ENCODE data around the gene CLEC4G.

The CLEC4G gene

DNA sequence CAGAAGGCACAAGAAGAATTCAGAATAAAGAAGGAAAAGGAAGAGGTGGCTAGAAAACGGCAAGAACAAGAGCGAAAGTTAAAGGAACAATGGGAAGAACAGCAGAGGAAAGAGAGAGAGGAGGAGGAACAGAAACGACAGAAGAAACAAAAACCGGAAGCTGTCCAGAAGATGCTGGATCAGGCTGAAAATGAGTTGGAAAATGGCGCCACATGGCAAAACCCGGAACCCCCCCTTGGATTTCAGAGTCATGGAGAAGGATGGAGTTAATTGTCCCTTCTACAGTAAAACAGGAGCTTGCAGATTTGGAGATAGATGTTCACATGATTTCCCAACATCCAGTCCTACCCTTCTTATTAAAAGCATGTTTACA, 8.8 kb upstream of the CLEC4G start:
- Histone ChIP-seq H3K4me3 (ENCODE audit: low read depth, low read length) (no peak overlapping the region), H3K27ac (no peak overlapping the region), H3K27me3 (ENCODE audit: insufficient read depth, low read depth, severe bottlenecking) (no peaks in the 10 kb centered on the region), H3K36me3 (no peaks in the 10 kb centered on the region), H3K9me3 (ENCODE audit: severe bottlenecking) (no peaks in the 10 kb centered on the region)
- TF ChIP-seq, protein P1, sequence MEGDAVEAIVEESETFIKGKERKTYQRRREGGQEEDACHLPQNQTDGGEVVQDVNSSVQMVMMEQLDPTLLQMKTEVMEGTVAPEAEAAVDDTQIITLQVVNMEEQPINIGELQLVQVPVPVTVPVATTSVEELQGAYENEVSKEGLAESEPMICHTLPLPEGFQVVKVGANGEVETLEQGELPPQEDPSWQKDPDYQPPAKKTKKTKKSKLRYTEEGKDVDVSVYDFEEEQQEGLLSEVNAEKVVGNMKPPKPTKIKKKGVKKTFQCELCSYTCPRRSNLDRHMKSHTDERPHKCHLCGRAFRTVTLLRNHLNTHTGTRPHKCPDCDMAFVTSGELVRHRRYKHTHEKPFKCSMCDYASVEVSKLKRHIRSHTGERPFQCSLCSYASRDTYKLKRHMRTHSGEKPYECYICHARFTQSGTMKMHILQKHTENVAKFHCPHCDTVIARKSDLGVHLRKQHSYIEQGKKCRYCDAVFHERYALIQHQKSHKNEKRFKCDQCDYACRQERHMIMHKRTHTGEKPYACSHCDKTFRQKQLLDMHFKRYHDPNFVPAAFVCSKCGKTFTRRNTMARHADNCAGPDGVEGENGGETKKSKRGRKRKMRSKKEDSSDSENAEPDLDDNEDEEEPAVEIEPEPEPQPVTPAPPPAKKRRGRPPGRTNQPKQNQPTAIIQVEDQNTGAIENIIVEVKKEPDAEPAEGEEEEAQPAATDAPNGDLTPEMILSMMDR (IDR thresholded peaks at IDR 0.05; ENCODE audit: low read depth, low read length) = no peak
- no peak for DNase-seq

DNA sequence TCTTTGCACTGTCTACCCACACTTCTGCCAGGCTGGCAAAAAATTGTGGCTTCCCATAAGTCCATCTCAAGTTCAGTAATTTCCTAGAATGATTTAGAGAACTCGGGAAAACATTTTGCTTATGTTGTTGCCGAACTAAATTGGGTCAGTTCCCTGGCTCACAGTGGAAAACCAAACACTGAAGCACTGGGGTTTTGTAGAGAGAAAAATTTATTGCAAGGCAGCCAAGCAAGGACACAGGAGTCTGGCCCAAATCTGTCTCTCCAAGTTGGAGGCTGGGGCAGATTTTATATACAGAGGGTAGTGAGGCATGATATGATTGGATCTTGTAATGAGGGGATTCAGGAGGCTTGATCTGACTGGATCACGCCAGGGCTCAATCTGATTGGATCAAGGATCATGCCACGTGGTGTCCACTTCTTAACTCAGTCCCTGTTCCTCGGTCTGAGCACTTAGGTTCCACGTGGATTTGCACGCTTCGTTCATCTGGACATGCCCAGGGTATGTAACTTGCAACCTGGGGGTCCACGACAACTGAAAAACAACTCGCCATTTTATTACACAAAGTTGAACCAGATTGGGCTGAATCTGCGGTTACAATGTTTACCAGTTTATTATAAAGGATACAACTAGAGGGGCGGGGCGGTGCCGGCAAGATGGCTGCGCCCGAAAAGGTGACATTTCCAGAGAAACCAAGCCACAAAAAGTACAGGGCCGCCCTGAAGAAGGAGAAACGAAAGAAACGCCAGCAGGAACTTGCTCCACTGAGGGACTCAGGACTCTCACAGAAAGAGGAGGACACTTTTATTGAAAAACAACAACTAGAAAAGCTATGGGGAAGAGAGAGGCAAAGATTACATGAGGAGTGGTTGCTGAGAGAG, 8.1 kb upstream of the CLEC4G start:
- no peak overlapping the region for H3K4me3 ChIP-seq (ENCODE audit: low read depth, low read length)
- H3K36me3 ChIP-seq = no peaks in the 10 kb centered on the region
- TF ChIP-seq, protein P1 (IDR thresholded peaks at IDR 0.05; ENCODE audit: low read depth, low read length) = no peak
- no peaks in the 10 kb centered on the region for H3K27me3 ChIP-seq (ENCODE audit: insufficient read depth, low read depth, severe bottlenecking)
- no peak for DNase-seq
- H3K27ac ChIP-seq = no peak overlapping the region
- H3K9me3 ChIP-seq (ENCODE audit: severe bottlenecking) = no peaks in the 10 kb centered on the region

DNA sequence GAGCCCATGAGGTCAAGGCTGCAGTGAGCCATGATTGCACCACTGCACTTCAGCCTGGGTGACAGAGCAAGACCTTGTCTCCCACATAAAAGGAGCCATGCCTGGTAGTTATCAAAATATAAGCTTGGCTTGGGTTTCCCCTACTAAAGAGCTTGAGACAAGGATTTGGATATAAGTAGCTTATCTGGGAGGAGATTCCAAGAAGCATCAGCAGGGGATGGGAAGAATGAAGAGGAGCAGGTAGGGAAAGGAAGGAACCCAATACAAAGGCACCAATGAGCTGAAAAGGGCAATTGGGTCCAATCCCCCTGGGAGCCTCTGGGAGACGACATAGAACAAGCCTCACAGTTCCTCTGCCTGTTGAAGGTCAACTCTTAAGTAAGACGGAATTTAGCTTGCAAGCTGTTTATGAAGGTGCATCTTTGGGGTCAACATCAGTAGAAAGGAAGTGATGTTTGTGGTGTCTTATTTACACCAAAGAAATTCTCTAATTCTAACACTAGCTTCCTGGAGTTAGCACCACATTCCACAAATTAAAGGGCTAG, 7.4 kb upstream of the CLEC4G start:
- H3K9me3 ChIP-seq (ENCODE audit: severe bottlenecking) = no peaks in the 10 kb centered on the region
- H3K27me3 ChIP-seq (ENCODE audit: insufficient read depth, low read depth, severe bottlenecking) = no peaks in the 10 kb centered on the region
- no peaks in the 10 kb centered on the region for H3K36me3 ChIP-seq
- H3K4me3 ChIP-seq (ENCODE audit: low read depth, low read length) = no peak overlapping the region
- TF ChIP-seq, protein P1 (IDR thresholded peaks at IDR 0.05; ENCODE audit: low read depth, low read length) = peak; percentile 23; the same call in 1 of the 2 replicates
- H3K27ac ChIP-seq = no peak overlapping the region
- DNase-seq = peak; percentile 87

DNA sequence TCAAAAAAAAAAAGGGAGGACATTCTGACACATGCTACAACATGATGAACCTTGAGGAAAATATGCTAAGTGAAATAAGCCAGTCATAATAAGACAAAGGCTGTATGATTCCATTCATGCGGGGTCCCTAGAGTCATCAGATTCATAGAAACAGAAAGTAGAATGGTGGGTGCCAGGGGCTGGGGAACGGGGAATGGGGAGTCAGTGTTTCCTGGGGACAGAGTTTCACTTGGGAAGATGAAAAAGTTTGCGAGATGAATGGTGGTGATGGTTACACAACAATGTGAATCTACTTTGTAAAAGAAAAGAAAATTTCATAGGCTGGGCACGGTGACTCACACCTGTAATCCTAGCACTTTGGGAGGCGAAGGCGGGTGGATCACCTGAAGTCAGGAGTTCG, 6.1 kb upstream of the CLEC4G start:
- H3K27me3 ChIP-seq (ENCODE audit: insufficient read depth, low read depth, severe bottlenecking) = no peaks in the 10 kb centered on the region
- no peaks in the 10 kb centered on the region for H3K9me3 ChIP-seq (ENCODE audit: severe bottlenecking)
- H3K4me3 ChIP-seq (ENCODE audit: low read depth, low read length) = no peak overlapping the region
- H3K36me3 ChIP-seq = no peaks in the 10 kb centered on the region
- TF ChIP-seq, protein P1 (IDR thresholded peaks at IDR 0.05; ENCODE audit: low read depth, low read length) = no peak
- H3K27ac ChIP-seq = no peak overlapping the region
- DNase-seq = no peak

DNA sequence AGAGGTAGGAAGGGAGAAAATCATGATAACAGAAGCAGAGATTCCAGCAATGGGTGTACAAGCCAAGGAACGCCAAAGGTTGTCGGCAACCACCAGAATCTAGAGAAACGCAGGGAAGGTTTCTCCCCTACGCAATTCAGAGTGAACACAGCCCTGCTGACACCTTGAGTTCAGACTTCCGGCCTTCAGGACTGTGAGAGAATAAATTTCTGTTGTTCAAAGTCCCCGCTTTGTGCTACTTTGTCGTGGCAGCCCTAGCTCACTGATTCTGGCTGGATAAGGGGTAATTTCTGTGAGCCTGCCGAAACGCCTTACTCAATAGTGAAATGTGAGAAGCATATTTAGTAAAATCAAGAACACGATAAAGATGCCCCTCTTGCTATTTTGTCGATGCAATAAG, 5.3 kb upstream of the CLEC4G start:
- TF ChIP-seq, protein P1 (IDR thresholded peaks at IDR 0.05; ENCODE audit: low read depth, low read length) = no peak
- no peak overlapping the region for H3K27ac ChIP-seq
- no peak for DNase-seq
- no peaks in the 10 kb centered on the region for H3K36me3 ChIP-seq
- H3K27me3 ChIP-seq (ENCODE audit: insufficient read depth, low read depth, severe bottlenecking) = no peaks in the 10 kb centered on the region
- no peaks in the 10 kb centered on the region for H3K9me3 ChIP-seq (ENCODE audit: severe bottlenecking)
- no peak overlapping the region for H3K4me3 ChIP-seq (ENCODE audit: low read depth, low read length)

All from WERI-Rb-1 (cell line).